Neural crest cell (in vitro differentiated cells): ENCODE results near the gene SFXN2. TPM values are rescaled to one million over a fixed set of nuclear protein-coding genes. Genes with fewer than 3 reads are reported as not detected.
A peak's percentile ranks its signal among the peaks of the same experiment; 100 is the strongest.

Experiments
- DNase-seq: peaks from one replicate; pipeline ENCODE4 v3.0.0; 2021; ENCODE audit warnings: low read depth, mixed read lengths, low spot score
- H3K27ac Mint-ChIP-seq: one replicate; pipeline ENCODE4 v1.8.0; 2021; ENCODE audit warnings: mild to moderate bottlenecking, mixed read lengths; ENCODE audit not compliant: unreplicated experiment
- H3K27me3 Mint-ChIP-seq: 2 replicates; pipeline ENCODE4 v1.8.0; 2021; ENCODE audit warnings: low read depth, mild to moderate bottlenecking, mixed read lengths
- H3K36me3 Mint-ChIP-seq: 2 replicates; pipeline ENCODE4 v1.8.0; 2021; ENCODE audit warnings: low read depth, mild to moderate bottlenecking, mixed read lengths
- H3K4me1 Mint-ChIP-seq: 2 replicates; pipeline ENCODE4 v1.8.0; 2021; ENCODE audit warnings: mixed read lengths
- H3K4me3 Mint-ChIP-seq: one replicate; pipeline ENCODE4 v1.8.0; 2021; ENCODE audit warnings: mild to moderate bottlenecking, mixed read lengths
- H3K9me3 Mint-ChIP-seq: 2 replicates; pipeline ENCODE4 v1.8.0; 2021; ENCODE audit warnings: mixed read lengths
- total RNA-seq: library from RNA; stranded (reverse); gene quantifications from 2 replicates; pipeline ENCODE4 v1.2.1, GENCODE V29; 2021
- TF ChIP-seq, protein P1 (sequence below): fragments of 200-600 bp; sonication (generic); conservative IDR thresholded peaks from 2 replicates; pipeline ENCODE4 v1.5.0; 2021; ENCODE audit warnings: antibody characterized with exemption, mild to moderate bottlenecking

The SFXN2 gene
- total RNA-seq, 1 donor from 2014 or later: 36.6 TPM

DNA sequence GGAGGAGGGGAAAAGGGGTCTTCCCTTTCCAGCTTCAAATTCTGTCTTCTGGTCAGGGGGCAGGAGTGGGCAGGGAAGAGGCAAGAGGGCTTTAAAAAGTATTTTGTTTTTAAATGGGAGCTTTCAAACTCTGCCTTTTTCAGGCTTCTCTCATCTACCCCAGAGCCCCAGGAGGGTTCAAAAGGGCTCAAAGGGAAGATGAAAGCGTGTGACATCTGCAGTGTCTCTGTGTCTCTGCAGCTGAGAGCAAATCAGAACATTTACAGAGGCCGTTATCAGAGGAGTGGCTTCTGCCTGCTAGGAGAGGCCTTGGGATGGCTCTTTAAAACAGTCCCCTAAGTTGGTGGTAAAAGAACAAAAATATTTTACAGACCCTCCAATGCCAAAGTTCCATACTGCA is 39.9 kb upstream of the SFXN2 start:
- Mint-ChIP-seq H3K9me3 (no peaks in the 10 kb centered on the region), H3K27ac (peak overlapping the region; percentile 98), H3K4me3 (peak overlapping the region; percentile 84), H3K27me3 (no peaks in the 10 kb centered on the region), H3K36me3 (no peaks in the 10 kb centered on the region), H3K4me1 (peaks cover 86% of the 10 kb centered on the region)
- DNase-seq: no peak
- TF ChIP-seq, protein P1, sequence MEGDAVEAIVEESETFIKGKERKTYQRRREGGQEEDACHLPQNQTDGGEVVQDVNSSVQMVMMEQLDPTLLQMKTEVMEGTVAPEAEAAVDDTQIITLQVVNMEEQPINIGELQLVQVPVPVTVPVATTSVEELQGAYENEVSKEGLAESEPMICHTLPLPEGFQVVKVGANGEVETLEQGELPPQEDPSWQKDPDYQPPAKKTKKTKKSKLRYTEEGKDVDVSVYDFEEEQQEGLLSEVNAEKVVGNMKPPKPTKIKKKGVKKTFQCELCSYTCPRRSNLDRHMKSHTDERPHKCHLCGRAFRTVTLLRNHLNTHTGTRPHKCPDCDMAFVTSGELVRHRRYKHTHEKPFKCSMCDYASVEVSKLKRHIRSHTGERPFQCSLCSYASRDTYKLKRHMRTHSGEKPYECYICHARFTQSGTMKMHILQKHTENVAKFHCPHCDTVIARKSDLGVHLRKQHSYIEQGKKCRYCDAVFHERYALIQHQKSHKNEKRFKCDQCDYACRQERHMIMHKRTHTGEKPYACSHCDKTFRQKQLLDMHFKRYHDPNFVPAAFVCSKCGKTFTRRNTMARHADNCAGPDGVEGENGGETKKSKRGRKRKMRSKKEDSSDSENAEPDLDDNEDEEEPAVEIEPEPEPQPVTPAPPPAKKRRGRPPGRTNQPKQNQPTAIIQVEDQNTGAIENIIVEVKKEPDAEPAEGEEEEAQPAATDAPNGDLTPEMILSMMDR: no peak

DNA sequence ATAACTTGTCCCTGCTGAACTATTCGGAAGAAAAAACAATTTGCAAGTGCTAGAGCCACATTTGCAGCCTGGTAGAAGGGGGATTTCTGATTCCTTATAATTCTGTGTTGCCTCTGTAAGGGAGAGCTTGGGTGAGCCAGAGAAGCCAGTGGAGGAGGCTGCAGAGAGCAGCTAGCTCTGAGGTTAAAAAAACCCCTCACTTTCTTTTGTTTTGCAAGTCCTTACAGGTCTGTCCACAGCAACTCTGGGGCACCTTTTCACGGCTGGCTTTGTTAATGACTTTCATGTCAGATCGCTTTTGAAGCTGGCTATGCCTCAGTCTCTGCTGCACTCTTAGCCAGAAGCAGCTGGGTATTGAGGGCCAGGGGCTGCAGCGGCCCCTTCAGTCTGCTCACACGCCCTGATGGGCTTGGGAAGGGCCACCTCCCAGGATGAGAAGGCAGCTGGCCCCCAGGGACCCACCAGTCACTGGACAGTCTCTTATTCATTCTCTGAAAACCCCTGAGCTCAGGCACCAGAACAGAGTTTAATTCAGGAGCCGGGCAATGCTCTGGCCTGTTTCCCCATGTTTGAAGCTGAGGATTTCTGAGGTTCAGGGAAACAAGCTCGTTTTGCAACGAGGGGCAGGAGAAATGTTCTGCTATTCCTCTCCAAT is 39.3 kb upstream of the SFXN2 start:
- peak; percentile 37 for DNase-seq
- Mint-ChIP-seq H3K9me3 (no peaks in the 10 kb centered on the region), H3K27me3 (no peaks in the 10 kb centered on the region), H3K4me1 (peaks cover 88% of the 10 kb centered on the region), H3K27ac (peak overlapping the region; percentile 98), H3K4me3 (peak overlapping the region; percentile 84), H3K36me3 (no peaks in the 10 kb centered on the region)
- TF ChIP-seq, protein P1: no peak

DNA sequence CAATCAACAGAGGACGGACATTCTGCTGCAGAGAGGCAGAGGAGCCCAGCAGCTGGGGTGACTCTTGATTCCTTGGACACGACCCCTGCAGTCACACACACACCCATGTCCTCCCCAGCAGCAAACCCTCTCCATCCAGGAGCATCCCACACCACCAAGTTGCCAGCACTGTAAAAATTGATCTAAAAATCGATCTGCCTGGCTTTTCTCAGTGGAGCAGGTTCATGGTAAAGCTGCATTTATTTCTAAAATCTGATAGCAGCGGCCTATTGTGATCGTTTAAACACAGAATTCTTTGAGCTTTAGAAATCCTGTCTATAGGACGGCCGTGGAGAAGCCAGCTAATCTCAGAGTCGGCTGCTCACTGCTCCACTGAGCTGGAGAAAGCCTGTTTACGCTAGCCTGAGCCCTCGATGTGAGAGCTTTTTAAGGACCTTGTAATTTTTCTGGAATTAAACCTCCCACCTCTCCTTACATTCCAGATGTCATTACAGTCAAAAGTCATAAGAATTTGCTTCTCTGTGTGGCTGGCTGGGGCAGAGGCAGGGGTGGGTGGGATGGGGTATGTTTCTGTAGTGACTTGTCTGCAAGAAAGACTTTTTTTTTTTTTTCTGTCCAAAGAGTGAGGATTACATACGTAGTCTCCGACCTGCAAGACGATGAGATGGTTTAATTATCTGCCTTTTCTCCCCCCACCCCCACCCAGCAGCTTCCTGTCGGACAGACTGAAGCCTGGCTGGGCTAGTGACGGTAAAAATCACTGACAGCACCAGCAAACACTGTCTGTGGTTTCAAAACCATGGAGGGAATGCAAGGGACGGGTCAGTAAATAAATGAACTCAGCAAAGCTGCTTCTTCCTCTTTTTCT is 38.5 kb upstream of the SFXN2 start:
- TF ChIP-seq, protein P1: no peak
- Mint-ChIP-seq H3K4me1 (peaks cover 83% of the 10 kb centered on the region), H3K36me3 (no peaks in the 10 kb centered on the region), H3K27ac (peak overlapping the region; percentile 98), H3K4me3 (peak overlapping the region; percentile 84), H3K27me3 (no peaks in the 10 kb centered on the region), H3K9me3 (no peaks in the 10 kb centered on the region)
- no peak for DNase-seq

DNA sequence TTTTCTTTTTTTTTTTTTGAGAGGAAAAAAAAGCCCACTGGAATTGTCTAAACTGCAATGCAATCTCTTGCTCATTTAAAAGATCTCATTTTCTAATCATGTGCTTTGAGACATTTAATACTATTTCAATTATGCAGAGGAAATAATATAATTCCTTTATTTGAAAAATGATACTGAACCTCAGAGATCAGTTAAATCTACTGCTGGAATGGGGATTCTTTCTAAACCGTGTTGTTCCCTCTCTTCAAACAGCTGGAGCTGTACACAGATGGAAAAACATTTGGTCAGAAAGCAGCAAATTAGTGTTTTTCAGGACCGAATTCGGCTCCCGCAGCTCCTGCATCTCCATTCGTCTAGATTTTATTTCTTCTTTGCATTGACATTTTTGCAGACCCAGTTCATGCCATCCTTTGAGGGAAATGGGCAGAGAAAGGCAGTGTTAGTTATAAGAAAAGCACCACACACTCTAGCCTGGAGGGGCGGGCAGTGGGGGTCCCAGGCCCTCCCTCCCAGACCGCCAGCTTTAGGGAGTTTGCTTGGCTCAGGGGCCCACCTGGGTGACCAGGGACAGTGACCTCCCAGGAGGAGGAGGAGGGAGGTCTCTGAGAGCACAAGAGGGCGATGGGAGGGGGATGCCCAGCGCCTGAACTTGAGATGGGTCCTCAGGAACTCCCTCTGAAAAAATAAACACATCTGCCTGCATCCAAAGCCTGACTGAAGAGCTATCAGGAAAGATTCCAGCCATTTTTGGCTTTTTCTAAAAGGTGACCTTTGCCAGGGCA is 37.7 kb upstream of the SFXN2 start:
- Mint-ChIP-seq H3K4me3 (peak overlapping the region; percentile 84), H3K36me3 (peaks cover 5% of the 10 kb centered on the region), H3K27ac (peak overlapping the region; percentile 90), H3K27me3 (no peaks in the 10 kb centered on the region), H3K4me1 (peaks cover 85% of the 10 kb centered on the region), H3K9me3 (no peaks in the 10 kb centered on the region)
- DNase-seq: no peak
- TF ChIP-seq, protein P1: no peak

DNA sequence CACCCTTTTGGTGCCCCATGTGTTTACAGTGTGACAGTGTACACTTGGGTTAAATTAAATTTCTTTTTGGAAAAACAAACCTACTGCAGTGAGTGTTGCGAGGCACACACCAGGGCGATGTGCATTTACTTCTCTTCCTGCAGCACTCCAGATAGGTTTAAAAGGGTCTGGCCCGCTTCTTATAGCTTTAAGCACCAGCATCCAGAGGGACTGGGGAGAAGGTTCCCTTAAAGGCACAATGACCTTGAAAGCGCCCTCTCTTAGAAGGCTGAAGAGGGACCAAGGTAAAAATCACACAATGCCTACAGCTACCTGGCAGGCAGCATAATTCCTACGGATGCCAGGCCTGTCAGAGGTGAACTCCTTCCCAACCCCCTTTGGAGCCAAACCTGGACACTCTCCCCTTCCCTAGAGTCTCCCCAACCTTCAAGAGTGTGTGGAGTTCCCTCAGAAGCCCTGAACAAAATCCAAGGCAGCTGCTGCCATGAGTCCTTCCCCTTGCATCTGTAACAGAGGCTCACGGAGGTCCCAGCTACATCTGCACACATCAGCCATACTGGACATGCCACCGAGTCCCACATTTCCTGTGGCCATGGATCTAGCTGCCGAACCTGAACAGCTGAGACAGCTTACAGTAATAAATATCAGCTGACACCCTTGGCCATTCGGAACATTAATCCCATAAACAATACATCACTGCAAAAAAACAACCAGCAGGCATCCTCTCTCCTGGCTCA is 36.9 kb upstream of the SFXN2 start:
- no peak for DNase-seq
- Mint-ChIP-seq H3K4me3 (peak overlapping the region; percentile 84), H3K4me1 (peaks cover 88% of the 10 kb centered on the region), H3K9me3 (no peaks in the 10 kb centered on the region), H3K27ac (peak overlapping the region; percentile 87), H3K27me3 (no peaks in the 10 kb centered on the region), H3K36me3 (peaks cover 9% of the 10 kb centered on the region)
- TF ChIP-seq, protein P1: no peak
